CD1c-positive myeloid dendritic cell (primary cell): ENCODE data around the gene IRS1.

Experiments
- DNase-seq: peaks from one replicate; pipeline ENCODE4 v3.0.0-alpha.2; 2016; ENCODE audit errors: extremely low spot score

Gene IRS1

GRCh38 chr2:226721541-226721940, 78.1 kb downstream of the IRS1 start:
- DNase-seq = no peak

DNA sequence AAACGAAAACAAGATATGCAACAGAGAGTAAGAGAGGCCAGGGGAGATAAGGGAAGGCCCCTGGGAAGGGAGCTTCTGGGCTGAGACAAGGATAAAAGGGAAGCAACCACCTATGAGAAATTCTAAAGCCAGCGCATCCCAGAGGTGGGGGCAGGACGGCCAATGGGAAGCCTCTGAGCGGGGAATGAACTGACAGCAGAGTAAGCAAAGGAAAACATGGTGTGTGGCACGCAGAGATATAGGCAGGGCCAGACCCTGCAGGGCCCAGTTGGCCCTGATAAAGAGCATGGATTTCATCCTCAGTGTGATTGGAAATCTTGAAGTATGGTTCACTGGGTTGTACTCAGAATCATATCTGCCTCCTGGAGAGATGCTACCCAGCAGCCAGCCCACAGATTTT, 78.7 kb downstream of the IRS1 start:
- no peak for DNase-seq

DNA sequence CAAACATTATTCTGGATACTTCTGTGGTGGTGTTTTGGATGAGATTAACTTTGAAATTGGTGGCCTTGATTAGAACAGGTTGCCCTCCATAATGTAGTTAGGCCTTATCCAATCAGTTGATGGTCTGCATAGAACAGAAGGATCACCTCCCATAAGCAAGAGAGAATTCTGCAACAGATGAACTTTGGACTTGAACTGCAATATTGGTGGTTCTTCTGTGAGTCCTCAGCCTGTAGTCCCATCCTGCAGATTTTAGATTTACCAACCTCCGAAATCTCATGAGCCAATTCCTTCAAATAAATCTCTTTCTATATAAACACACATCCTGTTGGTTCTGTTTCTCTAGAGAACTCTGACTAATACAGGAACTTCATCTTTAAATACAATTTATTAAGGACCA, 81.9 kb downstream of the IRS1 start:
- no peak for DNase-seq

- no peak for DNase-seq
Observed at GRCh38 chr2:226716126-226716525, 83.5 kb downstream of the IRS1 start.

- DNase-seq = no peak
Observed at GRCh38 chr2:226715347-226715990, 84.2 kb downstream of the IRS1 start.

- no peak for DNase-seq
Observed at GRCh38 chr2:226712941-226713340, 86.7 kb downstream of the IRS1 start.

DNA sequence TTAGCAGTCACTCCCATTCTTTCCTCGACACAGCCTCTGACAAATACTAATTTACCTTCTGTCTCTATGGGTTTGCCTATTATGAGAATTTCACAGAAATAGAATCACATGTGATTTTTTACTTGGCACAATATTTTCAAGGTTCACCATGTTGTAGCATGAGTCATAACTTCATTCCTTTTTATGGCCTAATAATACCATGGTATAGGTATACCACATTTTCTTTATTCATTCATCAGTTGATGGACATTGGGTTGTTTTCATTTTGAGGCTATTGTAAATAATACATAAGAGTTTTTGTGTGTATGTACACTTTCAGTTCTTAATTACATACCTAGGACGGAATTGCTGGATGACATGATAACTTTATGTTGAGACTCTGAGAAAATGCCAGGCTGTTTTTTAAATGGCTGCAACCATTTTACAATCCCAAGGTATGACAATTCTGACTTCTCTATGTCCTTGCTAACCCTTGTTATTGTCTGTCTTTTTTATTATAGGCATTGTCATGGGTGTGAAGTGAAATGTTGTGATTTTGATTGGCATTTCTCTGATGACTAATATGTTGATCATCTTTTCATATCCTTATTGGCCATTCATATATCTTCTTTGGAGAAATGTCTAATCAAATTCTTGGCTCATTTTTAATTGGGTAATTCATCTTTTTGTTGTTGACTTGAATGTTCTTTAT, 87.9 kb downstream of the IRS1 start:
- DNase-seq = no peak

GRCh38 chr2:226707499-226707898, 92.1 kb downstream of the IRS1 start:
- no peak for DNase-seq

DNA sequence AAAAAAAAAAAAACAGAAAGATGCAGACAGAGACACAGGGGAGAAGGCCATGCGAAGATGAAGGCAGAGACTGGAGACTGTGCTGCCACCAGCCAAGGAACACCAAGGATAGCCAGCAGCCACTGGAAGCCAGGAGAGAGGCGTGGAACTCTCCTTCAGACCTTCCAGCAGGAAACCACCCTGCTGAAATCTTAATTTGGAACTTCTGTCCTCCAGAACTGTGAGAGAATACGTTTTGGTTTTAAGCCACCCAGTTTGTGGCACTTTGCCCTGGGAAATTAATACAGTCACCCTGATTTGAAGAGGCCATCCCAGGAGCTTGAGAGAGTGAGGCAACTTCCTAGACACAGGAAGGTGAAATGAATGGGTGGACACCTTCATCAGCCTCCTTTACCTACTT, 93.7 kb downstream of the IRS1 start:
- no peak for DNase-seq

GRCh38 chr2:226705133-226705886, 94.3 kb downstream of the IRS1 start:
- no peak for DNase-seq

GRCh38 chr2:226703514-226703913, 96.1 kb downstream of the IRS1 start:
- no peak for DNase-seq

DNA sequence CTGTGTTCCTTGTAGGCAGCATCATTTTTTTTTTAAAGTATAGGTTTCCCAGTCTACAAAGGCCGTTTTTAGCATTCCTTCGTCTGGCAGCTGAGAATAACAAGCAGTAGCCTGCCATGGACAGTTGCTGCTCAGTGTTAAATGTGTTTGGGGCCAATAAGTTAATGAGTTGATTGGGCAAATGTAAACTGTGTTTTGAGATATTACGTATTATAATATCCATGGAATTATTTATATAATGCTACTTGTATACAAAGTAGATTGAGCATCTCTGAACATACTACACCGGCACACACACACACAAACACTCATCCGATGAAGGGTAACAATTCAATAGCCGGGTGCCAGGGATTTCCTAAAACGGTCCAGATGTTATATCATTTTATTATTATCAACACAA, 97.2 kb downstream of the IRS1 start:
- no peak for DNase-seq

DNA sequence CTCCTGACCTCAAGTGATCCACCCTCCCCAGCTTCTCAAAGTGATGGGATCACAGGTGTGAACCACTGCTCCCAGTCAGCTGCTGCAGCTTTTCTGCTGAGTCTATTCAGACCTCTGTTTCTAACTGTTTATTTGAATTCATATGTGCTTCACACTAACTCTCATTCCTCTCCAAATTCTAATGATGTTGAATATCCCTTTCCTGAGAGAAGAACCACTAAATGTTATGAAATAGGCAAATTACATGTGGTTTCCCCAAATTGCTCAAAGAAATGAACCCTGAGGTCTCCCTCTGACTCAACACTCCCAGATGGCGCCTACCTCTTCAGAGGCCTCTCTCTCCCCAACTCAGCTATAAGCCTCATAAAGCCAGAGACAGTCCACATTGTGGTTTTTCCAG, 98.6 kb downstream of the IRS1 start:
- DNase-seq = no peak

DNA sequence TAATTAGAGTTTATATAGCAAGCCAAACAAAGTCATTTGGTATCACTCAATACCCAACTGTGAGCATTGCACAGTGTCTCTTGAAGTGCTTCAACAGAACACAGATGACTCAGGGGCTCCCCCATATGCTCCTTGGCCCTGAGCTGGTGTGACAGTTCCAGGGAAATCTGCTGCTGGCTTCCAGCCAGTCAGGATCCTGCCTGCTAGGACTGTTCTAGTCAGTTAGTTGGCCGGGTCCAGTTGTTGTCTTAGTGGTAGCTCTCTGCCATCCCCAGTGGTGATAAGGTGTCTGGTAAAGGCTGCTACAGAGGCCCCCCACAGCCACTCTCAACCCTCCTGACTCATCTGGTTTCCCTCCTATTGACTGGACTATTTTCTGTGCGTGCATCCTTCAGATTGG, 100.3 kb downstream of the IRS1 start:
- no peak for DNase-seq

DNA sequence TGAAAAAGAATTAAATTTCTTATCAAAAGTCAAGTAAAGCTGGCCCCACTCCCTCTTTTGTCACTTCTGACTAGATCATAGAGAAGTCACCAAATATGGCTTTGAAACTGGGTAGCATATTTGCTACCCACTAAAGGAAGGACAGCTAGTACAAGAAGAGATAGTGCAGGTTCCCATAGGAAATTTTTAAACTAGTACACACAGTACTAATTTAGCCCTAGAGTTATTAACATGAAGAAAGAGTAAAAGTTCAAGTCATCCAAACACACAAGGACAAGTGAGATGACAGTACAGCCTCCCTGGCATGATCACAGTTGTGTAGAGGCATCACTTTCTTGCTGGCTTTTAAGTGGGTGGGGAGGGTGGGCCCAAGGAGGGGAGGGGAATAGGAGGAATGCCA, 100.9 kb downstream of the IRS1 start:
- no peak for DNase-seq

DNA sequence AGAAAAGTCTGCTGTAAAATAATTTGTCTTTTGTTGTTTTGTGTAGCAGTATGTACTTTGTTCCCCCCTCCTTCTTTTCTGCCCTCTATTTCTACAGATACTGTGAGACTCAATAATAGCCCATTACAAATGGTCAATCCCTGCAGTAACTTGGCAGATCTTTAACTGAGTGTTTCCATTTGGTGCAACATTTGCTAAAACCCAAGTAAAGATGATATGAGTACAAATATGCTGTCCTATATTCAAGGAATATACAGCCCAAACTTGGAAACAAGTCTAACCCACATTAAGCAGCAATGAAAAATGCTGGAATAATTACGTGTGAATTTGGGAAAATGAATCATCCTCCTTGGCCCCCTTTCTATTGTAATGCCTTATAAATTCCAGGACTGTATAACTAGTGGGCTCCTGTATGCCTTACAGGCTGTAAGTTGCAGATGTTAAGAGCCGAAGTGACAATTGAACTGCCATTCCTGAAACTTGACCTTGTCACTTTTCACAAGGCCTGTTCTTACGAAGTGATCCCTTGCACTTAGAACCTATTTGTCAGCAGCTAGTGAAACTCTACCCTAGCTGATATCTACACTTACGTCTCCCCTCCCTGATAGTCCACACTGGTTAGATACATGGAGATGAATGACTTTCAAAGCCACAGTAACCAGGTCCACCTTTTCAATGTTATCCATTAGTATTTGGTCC, 104.9 kb downstream of the IRS1 start:
- no peak for DNase-seq

GRCh38 chr2:226694149-226694548, 105.5 kb downstream of the IRS1 start:
- DNase-seq = no peak

DNA sequence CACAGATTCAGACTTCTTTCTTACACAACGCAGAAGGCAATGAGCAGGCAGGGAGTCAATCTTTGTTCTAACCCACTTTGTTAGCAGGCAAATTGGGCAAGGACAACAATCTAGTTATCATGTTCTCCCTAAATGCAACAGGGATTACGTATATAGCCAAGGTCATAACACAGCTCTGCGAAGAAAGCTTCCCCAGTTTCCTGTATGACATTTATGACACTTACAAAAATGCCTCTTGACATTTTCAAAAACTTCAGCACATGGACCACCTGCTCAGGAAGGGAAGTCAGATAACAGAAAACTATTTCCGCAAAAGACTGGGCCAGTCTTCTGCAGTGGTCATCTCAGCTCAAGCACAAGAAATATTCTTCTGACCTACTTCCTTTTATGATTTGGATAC, 106.1 kb downstream of the IRS1 start:
- DNase-seq = no peak

- DNase-seq = no peak
Observed at GRCh38 chr2:226692521-226693126, 107.0 kb downstream of the IRS1 start.

DNA sequence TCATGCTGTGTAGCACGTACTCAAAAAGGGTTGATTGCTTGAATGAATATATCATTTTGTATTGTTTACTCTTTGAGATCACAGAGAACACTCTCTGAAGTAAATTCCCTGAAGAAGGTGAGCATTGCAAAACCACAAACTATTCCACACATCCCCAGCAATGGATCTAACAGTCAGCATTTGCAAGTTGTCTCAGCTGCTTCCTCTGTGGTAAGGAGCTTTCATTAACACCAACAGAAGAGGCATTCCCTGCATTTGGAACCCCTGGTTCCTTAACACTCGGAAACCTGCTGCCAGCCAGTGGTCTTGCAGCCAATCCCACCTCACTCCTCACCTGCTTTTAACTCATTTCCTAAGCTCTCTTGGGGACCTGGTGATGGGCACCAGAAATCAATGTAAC, 108.4 kb downstream of the IRS1 start:
- DNase-seq = no peak

GRCh38 chr2:226690461-226691024, 109.1 kb downstream of the IRS1 start:
- DNase-seq = no peak
